Activated effector memory CD4-positive, alpha-beta T cell treated with Interleukin-2 at 50 U/mL for 16 hours (primary cell): Measurements from ENCODE around the gene MYL6B.
A peak's percentile ranks its signal among the peaks of the same experiment; 100 is the strongest.
"Not testable (repeated sequence)": the region's sequence is repeated elsewhere in the genome, so short reads cannot be mapped to it uniquely, and the experiment has no call there.

Experiments used
- DNase-seq: peaks from one replicate; pipeline ENCODE4 v3.0.0-alpha.2; 2020

The MYL6B gene

DNA sequence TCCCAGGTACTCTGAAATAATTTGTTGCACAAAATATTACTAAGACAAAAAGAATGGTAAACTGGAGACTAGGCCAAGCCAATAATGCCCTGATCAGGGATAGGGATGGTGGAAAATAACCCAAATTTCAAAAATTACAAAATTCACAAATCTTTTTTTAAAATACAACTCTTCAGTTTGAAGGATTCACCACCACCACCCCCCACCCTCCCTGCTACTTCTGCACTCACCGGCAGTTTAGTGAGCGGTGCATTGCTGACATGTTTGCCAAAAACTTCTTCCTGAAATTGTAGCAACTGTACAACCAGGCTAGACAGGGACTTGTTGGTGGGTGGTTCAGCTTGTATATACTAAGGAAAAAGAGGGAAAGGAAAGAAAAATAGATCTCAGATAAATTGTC, 34.6 kb downstream of the MYL6B start:
- DNase-seq, result no peak

- DNase-seq, result no peak
These were observed 35.9 kb downstream of the MYL6B start for GRCh38 chr12:56188131-56188777.

GRCh38 chr12:56188778-56189098, 36.4 kb downstream of the MYL6B start:
- no peak for DNase-seq

DNA sequence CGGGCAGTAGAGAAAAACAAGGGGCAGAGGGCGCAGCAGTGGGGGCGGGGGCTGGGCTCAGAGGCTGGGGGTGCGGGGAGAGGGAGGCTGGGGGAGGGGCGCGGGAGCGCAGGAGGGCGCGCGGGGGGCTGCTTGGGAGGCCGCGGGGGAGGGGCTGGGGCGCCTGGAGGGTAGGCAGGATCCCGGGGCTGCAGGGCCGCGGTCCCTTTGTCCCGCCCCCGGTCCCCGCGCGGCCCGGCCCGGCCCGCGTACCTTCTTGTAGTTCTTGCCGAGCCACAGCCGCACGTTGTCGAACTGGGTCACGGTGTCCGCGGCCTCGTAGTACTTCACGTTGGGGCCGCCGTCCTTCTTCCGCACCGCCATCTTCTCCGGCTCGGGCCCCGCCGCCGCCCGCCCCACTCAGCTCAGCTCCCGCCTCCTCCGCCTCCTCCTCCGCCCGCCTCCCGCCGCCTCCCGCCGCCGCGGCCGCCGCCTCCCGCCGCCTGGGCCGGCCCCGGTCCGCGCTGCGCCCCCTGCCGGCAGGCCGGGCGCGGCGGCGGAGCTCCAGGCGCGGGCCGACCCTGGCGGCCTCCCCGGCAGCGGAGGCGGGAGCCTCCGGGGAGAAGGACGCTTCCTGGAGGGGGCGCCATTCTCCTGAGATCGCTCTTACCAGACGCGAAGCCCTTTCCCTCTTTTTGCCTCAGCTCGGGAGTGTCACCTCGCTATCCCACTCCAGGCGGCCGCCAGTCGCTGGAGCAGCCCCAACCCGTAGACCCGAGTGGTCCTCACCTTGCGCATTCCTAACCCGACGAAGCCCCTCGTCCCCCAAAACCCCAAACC, 36.9 kb downstream of the MYL6B start, which contains the start of gene SMARCC2:
Gene SMARCC2 (minus strand): TSS at position 385 of the 819 bp plus-strand sequence. CDS start 22 bp downstream, at position 363.
- DNase-seq, result peak; percentile 79

DNA sequence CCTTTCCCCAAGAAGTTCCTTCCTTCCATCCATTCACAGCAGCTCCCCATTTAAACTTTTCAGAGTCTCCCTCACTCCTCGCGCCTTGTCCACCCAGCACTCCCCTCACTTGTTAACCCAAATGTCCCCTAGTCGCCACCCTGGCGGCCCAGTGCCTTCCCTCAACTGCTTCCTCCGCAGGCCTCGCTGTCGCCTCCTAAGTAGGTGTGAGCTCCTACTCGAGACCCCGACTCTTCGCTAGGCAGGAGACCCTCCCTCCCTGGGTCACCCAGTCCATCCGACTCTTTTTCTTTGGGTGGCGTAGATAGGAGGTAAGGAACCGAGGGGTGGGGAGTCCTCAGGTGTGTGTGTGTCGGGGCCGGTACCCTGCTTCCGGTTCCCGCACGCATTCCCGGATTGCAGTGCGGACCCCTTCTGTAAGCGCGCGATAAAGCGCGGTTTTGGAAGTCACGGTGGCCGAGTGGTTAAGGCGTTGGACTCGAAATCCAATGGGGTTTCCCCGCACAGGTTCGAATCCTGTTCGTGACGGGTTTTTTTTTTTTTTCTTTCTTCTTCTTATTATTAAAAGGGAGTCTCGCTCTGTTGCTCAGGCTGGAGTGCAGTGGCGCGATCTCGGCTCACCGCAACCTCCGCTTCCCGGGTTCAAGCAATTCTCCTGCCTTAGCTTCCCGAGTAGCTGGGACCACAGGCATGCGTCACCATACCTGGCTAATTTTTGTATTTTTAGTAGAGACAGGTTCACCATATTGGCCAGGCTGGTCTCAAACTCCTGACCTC, 37.7 kb downstream of the MYL6B start:
- peak; percentile 59 for DNase-seq

- no peak for DNase-seq
These were observed 38.3 kb downstream of the MYL6B start for GRCh38 chr12:56190695-56191155.

- DNase-seq, result no peak
These were observed 40.2 kb downstream of the MYL6B start for GRCh38 chr12:56192582-56192981.

DNA sequence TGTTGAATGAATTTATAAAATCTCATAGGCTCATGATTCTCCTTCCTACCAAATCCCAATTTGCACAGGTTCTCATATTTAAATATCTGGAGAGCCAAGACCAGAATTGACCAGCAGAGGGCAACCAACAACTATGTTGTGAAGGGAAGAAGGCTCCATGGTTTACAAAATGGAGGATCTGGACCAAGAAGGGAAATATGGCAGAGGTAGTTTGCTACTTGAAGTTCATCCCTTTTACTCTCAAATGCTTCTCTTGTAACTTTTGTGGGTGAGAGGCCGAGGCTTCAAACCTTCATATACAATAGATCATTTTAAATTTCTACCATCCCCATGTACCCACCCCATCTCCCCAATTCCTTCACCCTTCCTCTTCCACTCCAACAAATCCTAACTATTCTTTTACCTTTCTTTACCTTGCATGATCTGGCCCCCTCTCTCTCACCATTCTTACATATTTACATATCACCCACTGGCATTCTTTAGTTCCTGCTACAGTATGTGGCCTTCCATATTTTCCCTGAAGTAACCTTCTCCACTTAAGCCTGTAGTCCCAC, 40.7 kb downstream of the MYL6B start:
- peak; percentile 34 for DNase-seq

DNA sequence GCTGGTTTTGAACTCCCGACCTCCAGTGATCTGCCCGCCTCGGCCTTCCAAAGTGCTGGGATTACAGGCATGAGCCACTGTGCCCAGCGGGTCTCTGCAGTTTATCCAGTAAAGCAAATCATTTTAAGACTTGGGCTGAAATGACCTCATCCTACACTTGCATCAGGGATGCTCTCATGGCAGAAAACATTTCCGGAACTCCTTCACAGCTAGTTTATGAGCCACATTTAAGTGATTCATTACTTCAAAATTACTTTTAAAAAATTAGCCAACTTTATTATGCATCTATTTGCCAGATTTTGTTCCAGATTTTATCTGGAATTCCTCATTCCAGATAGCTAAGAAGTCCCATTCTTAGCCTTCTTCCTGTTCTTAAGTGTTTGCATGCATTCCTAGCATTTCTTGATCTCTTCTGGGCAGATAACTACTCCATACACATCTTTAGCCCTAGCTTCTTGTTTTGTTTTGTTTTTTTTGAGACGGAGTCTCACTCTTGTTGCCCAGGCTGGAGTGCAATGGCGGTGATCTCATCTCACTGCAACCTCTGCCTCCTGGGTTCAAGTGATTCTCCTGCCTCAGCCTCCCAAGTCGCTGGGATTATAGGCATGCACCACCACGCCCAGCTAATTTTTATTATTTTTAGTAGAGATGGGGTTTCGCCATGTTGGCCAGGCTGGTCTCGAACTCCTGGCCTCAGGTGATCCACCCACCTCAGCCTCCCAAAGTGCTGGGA, 44.6 kb downstream of the MYL6B start:
- not testable (repeated sequence) for DNase-seq

GRCh38 chr12:56197921-56198635, 45.7 kb downstream of the MYL6B start:
- DNase-seq, result no peak

DNA sequence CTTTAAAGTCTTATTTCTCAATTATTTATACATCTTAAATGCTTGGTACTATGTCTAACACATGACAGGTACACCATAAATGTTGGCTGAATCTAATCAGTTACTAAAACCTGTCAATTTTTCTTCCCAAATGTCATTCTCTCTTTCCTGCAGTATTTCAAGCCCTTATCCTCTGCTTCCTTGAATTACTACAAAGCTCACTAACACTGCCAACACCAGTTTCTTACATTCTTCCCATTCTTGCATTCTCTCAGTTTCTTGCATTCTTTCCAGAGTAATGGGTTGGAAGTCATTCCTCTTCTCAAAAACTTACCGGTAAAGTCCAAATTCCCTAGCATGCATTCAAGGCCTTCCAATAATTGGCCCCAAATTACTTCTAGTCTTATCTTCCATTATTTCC, 46.4 kb downstream of the MYL6B start:
- no peak for DNase-seq

DNA sequence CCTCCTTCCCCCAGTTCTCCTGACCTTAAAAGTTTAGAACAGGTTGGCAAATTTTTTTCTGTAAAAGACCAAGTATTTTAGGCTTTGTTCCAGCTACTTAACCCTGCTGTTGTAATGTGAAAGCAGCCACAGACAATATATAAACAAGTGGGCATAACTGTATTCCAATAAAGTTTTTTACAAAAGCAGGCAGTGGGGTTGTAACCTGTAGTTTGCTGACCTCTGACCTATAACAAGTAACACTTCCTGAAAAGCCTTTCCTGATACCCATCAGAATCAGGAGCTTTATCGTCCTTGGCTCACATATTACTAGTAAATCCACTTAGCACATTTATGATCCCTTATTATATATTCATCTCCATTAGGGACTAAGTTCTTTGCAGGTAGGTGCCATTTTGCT, 50.0 kb downstream of the MYL6B start:
- no peak for DNase-seq

DNA sequence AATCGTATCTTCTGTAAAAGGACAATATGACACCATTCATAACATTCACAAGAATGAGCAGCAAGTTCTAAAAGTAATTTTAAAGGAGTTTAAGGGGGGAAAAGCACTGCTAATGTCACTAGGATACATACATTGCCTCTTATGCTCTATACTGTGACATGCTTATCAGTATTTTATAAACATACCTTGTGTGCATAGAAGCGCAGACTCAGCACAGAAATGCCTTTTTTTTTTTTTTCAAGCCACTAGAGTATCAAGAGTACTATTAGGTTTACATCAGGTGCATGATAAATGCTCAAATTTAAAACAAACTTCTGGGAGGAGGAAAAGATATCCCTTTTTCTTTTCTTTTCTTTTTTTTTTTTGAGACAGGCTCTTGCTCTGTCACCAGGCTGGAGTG, 50.5 kb downstream of the MYL6B start:
- no peak for DNase-seq

- no peak for DNase-seq
These were observed 51.9 kb downstream of the MYL6B start for GRCh38 chr12:56204275-56204674.

DNA sequence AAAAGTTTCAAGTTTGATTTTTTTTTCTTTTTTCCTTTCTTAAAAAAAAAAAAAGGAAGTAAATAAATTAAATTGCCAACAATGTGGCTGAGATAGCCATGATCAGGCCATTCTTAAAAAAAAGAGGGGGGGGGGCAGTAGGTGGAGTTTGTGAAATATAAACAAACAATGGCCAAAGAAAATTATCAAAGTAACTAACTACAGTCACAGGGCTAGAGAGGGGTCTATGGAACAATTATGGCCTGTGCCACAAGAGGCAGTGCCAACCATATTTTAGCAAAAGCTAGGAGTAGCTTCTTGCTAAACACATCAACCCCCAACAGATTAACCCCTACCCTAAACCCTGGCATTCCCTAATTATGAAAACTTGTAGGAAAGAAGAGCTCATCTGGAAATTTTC, 53.1 kb downstream of the MYL6B start:
- no peak for DNase-seq

DNA sequence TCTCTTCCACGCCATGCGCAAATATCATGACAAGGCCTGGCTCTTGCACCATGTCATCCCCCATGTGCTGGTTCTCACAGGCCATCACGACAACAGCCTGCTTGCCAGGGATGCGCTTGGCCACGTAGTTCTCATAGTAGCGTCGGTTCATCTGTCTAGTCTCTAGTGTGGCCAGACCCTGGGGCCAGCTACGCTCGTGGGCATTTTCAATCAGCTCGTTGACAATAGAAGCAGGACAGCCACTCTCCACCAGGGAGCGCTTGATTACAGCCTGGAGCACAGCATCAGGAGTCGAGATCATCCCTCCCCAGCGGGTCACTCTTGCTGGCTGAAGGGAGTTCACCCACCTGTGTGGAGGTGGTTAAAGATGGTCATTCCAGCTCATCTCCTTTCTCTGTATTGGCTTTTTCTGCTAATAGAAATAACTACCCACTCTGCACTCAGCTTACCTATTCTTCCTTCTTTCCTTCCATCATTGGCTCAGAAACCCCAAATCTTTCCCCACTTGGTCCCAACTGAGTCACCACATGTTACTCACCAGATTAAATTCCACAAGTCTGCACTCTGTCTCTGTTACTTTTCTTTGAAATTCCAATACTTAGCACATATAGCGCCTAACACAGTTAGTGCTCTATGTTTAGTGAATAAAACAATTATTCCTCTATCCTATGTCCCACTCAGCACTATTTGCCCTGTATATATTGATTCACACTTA, 54.2 kb downstream of the MYL6B start:
- no peak for DNase-seq
